MM.1S (cell line): Measurements from ENCODE around the gene RTN4RL1.

Experiments
- EZH2 ChIP-seq: fragments of 300-600 bp; sonication (generic); optimal IDR thresholded peaks from 2 replicates; pipeline ENCODE3; 2017; ENCODE audit warnings: low read depth, mild to moderate bottlenecking, antibody characterized with exemption, low read length, mixed read lengths
- TF ChIP-seq, protein P1 (sequence below): fragments of 300-600 bp; sonication (generic); IDR thresholded peaks from 2 replicates; pipeline ENCODE4 v1.5.1; 2016; ENCODE audit warnings: antibody characterized with exemption, low read length, mixed read lengths

DNA sequence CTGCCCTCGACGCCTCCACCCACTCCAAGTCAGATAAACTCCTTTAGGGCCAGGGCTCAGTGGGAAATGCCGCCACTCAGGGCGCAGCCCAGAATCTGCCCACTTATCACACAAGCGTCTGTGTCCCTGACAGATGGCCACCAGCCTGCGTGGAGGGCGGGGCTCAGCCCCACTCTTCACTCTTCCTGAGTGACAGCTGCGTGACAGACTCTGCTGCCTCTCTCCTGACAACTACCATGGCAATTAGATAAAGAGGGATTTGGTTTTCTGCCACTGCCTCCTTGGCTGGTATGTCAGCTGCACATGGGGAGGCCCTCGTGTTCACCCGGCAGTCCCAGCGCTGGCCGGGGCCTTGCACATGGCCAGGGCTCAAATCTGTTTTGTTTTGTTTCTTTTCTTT is 96.2 kb downstream of the RTN4RL1 start:
- TF ChIP-seq, protein P1, sequence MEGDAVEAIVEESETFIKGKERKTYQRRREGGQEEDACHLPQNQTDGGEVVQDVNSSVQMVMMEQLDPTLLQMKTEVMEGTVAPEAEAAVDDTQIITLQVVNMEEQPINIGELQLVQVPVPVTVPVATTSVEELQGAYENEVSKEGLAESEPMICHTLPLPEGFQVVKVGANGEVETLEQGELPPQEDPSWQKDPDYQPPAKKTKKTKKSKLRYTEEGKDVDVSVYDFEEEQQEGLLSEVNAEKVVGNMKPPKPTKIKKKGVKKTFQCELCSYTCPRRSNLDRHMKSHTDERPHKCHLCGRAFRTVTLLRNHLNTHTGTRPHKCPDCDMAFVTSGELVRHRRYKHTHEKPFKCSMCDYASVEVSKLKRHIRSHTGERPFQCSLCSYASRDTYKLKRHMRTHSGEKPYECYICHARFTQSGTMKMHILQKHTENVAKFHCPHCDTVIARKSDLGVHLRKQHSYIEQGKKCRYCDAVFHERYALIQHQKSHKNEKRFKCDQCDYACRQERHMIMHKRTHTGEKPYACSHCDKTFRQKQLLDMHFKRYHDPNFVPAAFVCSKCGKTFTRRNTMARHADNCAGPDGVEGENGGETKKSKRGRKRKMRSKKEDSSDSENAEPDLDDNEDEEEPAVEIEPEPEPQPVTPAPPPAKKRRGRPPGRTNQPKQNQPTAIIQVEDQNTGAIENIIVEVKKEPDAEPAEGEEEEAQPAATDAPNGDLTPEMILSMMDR: no peak
- TF ChIP-seq EZH2: no peak
